GM23248 (cell line): Measurements from ENCODE around the gene SCAPER.

ENCODE experiments used
- EZH2 ChIP-seq: fragments of 200-600 bp; sonication (generic); IDR thresholded peaks from 2 replicates; pipeline ENCODE4 v1.6.1; 2018; ENCODE audit warnings: antibody characterized with exemption, mild to moderate bottlenecking; ENCODE audit not compliant: insufficient read depth, poor library complexity, severe bottlenecking
- EZH2phosphoT487 ChIP-seq: fragments of 200-600 bp; sonication (generic); IDR thresholded peaks from 2 replicates; pipeline ENCODE4 v1.6.1; 2018; ENCODE audit warnings: antibody characterized with exemption, moderate library complexity, mild to moderate bottlenecking, low read depth; ENCODE audit not compliant: insufficient read depth

DNA sequence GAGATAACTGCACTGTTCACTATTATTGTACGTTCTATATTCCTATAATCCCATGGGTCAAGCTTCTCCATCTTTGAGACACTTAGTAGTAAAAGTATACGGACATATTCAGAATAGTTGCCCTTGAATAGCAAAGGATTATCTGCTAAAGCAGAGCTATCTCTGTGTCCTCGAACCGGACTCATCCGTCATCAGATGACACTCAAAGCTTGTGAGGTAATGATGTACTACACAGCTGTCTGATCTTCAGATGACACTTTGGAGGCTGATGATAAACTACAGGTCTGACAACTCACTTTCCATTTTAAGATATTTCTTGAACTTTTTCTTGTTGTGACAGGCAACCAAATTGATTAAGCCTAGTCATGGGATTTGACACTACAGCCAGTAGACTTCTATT, 240.2 kb downstream of the SCAPER start:
- TF ChIP-seq EZH2 (no peak), EZH2phosphoT487 (no peak)
